ENCODE data around the gene FLT3LG.

DNA sequence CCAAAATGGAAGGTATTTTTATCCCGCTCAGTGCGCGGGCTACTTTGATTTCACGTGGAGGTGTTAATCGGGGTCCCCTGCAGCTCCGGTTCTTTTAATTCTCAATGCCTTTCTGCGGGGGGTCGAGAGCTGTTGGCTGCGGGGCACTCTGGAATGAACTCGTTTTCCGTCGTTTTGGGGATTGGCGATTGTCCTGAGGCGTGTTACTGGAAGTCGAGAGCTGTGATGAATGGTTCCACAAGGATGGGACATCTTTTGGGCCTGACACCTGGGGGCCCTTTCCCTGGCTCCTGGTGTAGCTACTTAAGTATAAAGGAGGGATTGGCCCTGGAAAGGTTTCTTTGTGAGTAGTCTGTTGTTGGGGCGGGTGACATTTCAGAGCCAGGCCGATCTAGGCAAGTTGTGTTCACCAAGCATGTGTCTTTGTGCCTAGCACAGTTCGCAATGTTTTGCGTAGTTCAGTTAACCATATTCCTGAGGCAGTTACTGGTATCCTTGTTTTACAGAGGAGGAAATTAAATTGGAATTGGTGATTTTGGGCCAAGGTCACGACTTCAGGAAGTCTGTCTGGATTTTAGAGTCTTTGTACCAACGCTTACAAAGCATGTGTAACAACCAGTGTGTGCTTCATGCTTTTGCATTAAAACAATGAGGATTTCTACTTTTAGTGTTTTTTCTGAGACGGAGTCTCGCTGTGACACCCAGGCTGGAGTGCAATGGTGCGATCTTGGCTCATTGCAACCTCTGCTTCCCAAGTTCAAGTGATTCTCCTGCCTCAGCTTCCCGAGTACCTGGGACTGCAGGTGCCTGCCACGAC is 14.2 kb downstream of the FLT3LG start:
- no peak for TF ChIP-seq EZH2 (IDR thresholded peaks at IDR 0.05; ENCODE audit: borderline replicate concordance, low read length)
- TF ChIP-seq, protein P1, sequence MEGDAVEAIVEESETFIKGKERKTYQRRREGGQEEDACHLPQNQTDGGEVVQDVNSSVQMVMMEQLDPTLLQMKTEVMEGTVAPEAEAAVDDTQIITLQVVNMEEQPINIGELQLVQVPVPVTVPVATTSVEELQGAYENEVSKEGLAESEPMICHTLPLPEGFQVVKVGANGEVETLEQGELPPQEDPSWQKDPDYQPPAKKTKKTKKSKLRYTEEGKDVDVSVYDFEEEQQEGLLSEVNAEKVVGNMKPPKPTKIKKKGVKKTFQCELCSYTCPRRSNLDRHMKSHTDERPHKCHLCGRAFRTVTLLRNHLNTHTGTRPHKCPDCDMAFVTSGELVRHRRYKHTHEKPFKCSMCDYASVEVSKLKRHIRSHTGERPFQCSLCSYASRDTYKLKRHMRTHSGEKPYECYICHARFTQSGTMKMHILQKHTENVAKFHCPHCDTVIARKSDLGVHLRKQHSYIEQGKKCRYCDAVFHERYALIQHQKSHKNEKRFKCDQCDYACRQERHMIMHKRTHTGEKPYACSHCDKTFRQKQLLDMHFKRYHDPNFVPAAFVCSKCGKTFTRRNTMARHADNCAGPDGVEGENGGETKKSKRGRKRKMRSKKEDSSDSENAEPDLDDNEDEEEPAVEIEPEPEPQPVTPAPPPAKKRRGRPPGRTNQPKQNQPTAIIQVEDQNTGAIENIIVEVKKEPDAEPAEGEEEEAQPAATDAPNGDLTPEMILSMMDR (conservative IDR thresholded peaks at IDR 0.05 in 1 of 2, IDR thresholded peaks at IDR 0.05 in 1 of 2; ENCODE audit: extremely low read depth in 1 of 2, insufficient read depth in 1 of 2, low read depth in 1 of 2, low read length in 2 of 2) = no peak

Measured in mammary epithelial cell (primary cell).